ENCODE results near the gene CIZ1. TPM values are rescaled to one million over a fixed set of nuclear protein-coding genes. Genes with fewer than 3 reads are reported as not detected.

The CIZ1 gene
- polyA plus RNA-seq, 2 of the 4 experiments (the other 2 are of a cell fraction) = 39.2 to 92.5 TPM

DNA sequence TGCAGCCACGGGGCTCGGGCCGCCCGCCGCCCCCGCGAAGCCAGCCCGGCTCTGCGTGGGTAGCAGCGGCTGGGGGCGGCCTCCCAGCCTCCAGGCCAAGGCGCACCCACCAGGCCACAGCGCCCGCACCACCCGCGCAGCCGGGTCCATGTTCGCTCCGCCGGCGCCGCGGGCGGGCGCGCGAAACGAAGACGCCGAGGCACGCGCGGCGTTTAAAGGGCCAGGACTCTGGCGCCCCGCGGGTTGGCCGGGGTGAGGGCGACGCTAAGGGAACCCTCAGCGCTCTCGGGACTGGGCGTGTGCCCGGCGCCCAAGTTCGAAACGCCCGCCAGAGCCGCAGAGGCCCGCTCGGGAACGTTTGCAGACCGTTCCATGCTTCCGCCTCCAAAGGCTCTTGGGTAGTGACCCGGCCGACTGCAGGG lies 63.8 kb downstream of the CIZ1 start, which contains the start of gene PTGES2 (continued):
- TF ChIP-seq NPAS2 (CRISPR knock-in tag; IDR thresholded peaks at IDR 0.05; ENCODE audit: borderline replicate concordance) = no peak

DNA sequence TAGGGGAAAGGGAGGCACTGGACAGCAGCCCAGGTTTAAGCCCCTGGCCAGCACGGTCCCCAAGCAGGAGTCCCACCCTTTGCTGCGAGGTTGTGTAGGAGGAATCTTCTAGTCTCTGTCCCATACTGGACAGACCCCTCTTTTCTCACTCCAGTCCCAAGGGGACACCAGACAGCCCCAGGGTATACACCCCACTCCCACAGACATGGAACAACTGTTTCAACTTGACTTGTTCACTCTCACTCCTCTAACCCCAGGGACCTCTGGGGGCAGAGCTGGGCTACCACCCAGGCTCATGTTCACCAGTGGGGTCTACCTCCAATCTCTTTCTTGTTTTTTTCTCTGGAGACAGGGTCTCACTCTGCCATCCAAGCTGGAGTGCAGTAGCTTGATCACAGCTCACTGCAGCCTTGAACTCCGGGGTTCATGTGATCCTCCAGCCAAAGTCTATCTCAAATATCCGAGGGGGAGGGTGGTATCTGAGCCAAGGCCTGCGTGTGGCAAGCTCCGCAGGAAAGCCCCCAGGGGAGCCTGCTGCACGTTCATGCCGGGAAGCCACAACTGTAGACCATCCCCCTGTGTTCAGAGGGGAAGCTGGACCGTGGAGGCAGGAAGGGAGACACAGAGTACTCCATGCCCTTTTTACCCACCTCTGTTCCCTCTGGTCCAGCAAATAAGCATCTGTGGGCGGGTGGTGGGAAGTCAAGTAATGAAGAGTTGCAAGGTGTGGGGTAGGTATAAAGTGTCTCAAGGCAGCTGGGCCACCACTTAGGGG lies 65.6 kb downstream of the CIZ1 start:
- Histone ChIP-seq H3K9me3 (no peaks in the 10 kb centered on the region), H3K4me3 (peak overlapping the region; percentile 87), H3K4me1 (peaks cover 26% of the 10 kb centered on the region), H3K4me2 (peak overlapping the region; percentile 97), H3K27ac (peak overlapping the region in 1 of 2 experiments; percentile 99; a peak in 3 of 6 replicates)
- WGBS (ENCODE audit: missing lambda C conversion rate) = 59% methylated on average over 8 of the region's 10 CpGs
- TF ChIP-seq KDM5A (IDR thresholded peaks at IDR 0.05) (no peak), RCOR1 (IDR thresholded peaks at IDR 0.05; ENCODE audit: low read depth, low read length) (no peak), ZSCAN20 (CRISPR knock-in tag; IDR thresholded peaks at IDR 0.05) (no peak), HEYL (CRISPR knock-in tag; IDR thresholded peaks at IDR 0.05) (no peak), KDM1A (IDR thresholded peaks at IDR 0.05; ENCODE audit: low read depth) (no peak)
- no peak for ATAC-seq
- FAIRE-seq = no peak
- no peak for DNase-seq (ENCODE audit: low read depth in 1 of 2, low spot score in 1 of 2)
- CTCF ChIA-PET = interaction anchor here (0.6 to 10.9 kb wide), 21 partner anchors 11 to 183 kb away, joined by 3 to 181 read pairs (median 7); partner anchors contain the start of gene CIZ1
- POLR2A ChIA-PET = interaction anchor here (2.2 kb wide), 1 partner anchor 34 kb away, joined by 7 read pairs; the partner anchor contains the start of gene BBLN

DNA sequence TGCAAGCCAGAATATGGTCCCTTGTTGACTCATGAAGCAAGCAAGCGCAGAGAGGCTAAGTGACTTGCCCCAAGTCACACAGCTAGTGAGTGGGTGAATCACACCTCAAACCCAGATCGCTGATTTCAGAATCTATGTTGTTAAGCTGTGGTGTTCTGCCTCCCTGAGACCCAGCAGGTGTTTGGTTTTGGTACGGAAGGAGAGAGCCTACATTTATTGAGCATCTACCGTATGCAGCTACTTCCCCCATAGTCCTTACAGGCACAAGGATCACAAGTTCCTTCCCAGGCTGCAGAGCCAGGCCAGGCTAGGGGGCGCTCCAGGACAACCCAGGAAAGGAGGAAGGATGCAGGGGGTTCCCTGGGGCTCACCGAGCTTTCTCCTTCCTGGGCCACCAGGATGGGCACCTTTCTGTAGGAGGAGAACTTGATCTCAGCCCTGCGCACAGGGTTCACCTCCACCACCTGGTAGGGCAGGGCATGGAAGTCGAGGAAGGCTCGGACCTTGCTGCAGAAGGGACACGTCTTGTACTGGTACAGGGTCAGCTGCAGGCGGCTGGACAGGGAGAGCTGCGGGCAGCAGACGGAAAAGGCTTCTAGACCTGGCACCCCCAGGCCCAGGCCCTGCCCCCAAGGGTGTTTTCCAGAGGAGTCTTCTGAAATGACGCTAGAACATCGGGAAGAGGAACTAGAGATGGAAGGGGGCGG lies 66.3 kb downstream of the CIZ1 start:
- Histone ChIP-seq H3K4me2 (peak overlapping the region; percentile 97), H3K4me1 (peaks cover 26% of the 10 kb centered on the region), H3K9me3 (no peaks in the 10 kb centered on the region), H3K4me3 (no peak overlapping the region), H3K27ac (peak overlapping the region in 1 of 2 experiments; percentile 99; a peak in 1 of 6 replicates)
- TF ChIP-seq POLR2A (IDR thresholded peaks at IDR 0.05; ENCODE audit: low read length) (no peak), RAD21 (conservative IDR thresholded peaks at IDR 0.05 in 1 of 2, IDR thresholded peaks at IDR 0.05 in 1 of 2) (peak; percentile 49 to 54), KDM1A (IDR thresholded peaks at IDR 0.05; ENCODE audit: low read depth) (no peak), ZFP36 (IDR thresholded peaks at IDR 0.05; ENCODE audit: borderline replicate concordance, partially characterized antibody) (peak; percentile 74)
- TF ChIP-seq, protein P1, sequence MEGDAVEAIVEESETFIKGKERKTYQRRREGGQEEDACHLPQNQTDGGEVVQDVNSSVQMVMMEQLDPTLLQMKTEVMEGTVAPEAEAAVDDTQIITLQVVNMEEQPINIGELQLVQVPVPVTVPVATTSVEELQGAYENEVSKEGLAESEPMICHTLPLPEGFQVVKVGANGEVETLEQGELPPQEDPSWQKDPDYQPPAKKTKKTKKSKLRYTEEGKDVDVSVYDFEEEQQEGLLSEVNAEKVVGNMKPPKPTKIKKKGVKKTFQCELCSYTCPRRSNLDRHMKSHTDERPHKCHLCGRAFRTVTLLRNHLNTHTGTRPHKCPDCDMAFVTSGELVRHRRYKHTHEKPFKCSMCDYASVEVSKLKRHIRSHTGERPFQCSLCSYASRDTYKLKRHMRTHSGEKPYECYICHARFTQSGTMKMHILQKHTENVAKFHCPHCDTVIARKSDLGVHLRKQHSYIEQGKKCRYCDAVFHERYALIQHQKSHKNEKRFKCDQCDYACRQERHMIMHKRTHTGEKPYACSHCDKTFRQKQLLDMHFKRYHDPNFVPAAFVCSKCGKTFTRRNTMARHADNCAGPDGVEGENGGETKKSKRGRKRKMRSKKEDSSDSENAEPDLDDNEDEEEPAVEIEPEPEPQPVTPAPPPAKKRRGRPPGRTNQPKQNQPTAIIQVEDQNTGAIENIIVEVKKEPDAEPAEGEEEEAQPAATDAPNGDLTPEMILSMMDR (IDR thresholded peaks at IDR 0.05) = peak; percentile 69
- ATAC-seq (peak in 1 of 2 experiments; percentile 41; a peak in 3 of 6 replicates), FAIRE-seq (no peak), DNase-seq (ENCODE audit: low read depth in 1 of 2, low spot score in 1 of 2) (peak; percentile 33 to 80)
- ChIA-PET POLR2A (interaction anchor here (2.2 kb wide), 1 partner anchor 35 kb away, joined by 7 read pairs; the partner anchor contains the start of gene BBLN), CTCF (interaction anchor here (0.6 to 10.9 kb wide), 31 partner anchors 9 to 746 kb away, joined by 3 to 181 read pairs (median 4); partner anchors contain the start of gene CIZ1)
- 74% methylated on average over 15 of the region's 16 CpGs for WGBS (ENCODE audit: missing lambda C conversion rate)

DNA sequence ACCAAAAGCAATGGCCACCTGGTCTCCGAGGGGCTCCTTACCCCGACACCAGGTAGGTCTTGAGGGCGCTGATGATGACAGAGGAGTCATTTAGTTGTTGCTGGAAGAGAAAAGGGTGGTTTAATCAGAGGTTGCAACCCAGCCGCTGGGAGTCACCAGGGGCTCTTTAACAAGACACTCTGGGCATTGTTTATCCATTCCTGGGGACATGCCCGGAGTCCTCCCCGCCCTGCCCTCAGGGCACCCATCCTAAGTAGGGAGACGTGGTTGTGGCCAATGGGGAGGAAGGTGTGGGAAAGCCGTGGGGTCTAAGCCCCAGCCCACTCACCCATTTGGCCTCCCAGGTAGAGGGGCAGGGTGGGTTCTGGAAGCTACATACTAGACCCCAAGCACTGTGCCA lies 66.9 kb downstream of the CIZ1 start:
- DNase-seq (ENCODE audit: low read depth in 1 of 2, low spot score in 1 of 2) = no peak
- TF ChIP-seq BHLHE40 (IDR thresholded peaks at IDR 0.05; ENCODE audit: low read depth, low read length) (no peak), POLR2AphosphoS2 (conservative IDR thresholded peaks at IDR 0.05; ENCODE audit: low read length) (no peak), SMC3 (IDR thresholded peaks at IDR 0.05) (no peak), ZFP36 (IDR thresholded peaks at IDR 0.05; ENCODE audit: borderline replicate concordance, partially characterized antibody) (no peak), ZSCAN20 (CRISPR knock-in tag; IDR thresholded peaks at IDR 0.05) (no peak), RARB (CRISPR knock-in tag; IDR thresholded peaks at IDR 0.05) (no peak), EP300 (IDR thresholded peaks at IDR 0.05) (no peak), EHF (CRISPR knock-in tag; IDR thresholded peaks at IDR 0.05) (no peak), TFCP2L1 (CRISPR knock-in tag; IDR thresholded peaks at IDR 0.05) (no peak), ZNF302 (CRISPR knock-in tag; IDR thresholded peaks at IDR 0.05) (no peak)
- TF ChIP-seq, protein P1 (IDR thresholded peaks at IDR 0.05) = no peak

More for the DNA sequence above, 66.9 kb downstream of the CIZ1 start:
- no peak for ATAC-seq
- no peak overlapping the region for H3K4me2 ChIP-seq
- POLR2A ChIA-PET = interaction anchor here (2.2 kb wide), 1 partner anchor 35 kb away, joined by 7 read pairs; the partner anchor contains the start of gene BBLN
- H3K4me3 ChIP-seq = no peak overlapping the region
- no peak overlapping the region for H3K27ac ChIP-seq
- FAIRE-seq = no peak
- H3K4me1 ChIP-seq = peaks cover 26% of the 10 kb centered on the region
- 78% methylated on average over 8 of the region's 8 CpGs for WGBS (ENCODE audit: missing lambda C conversion rate)
- H3K9me3 ChIP-seq = no peaks in the 10 kb centered on the region
- CTCF ChIA-PET = interaction anchor here (0.6 to 10.9 kb wide), 29 partner anchors 10 to 747 kb away, joined by 3 to 181 read pairs (median 4); partner anchors contain the start of gene CIZ1
